ENCODE results near the gene GCH1. TPM values are rescaled to one million over a fixed set of nuclear protein-coding genes. Genes with fewer than 3 reads are reported as not detected.

The GCH1 gene
- polyA plus RNA-seq, 1 donor from 2014 or later: 4.9 TPM

DNA sequence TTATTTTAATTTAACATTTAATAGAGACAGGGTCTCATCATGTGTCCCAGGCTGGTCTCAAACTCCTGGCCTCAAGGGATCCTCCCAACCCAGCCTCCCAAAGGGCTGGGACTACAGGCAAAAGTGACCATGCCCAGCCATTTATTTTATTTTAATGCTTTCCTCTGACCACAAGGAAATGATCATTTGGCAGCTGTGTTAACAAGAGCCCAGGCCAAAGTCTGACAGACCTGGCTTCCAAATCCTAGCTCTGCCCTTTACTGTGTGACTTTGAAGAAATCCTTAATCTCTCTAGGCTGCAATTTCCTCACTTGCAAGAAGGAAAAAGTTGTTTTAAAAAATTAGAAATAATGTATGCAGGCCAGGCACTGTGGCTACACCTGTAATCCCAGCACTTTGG lies 16.7 kb upstream of the GCH1 start:
- Histone ChIP-seq H3K9me3 (ENCODE audit: low read length) (no peaks in the 10 kb centered on the region), H3K27me3 (ENCODE audit: insufficient read depth, low read depth, low read length) (no peaks in the 10 kb centered on the region), H3K4me2 (ENCODE audit: low read length) (no peak overlapping the region), H2AFZ (ENCODE audit: low read depth, low read length) (no peak overlapping the region), H3K79me2 (replicated peaks; ENCODE audit: insufficient read depth, low read length) (no peaks in the 10 kb centered on the region), H4K20me1 (ENCODE audit: insufficient read depth) (no peaks in the 10 kb centered on the region), H3K9me2 (ENCODE audit: insufficient read depth, low read length) (no peaks in the 10 kb centered on the region), H3K4me3 (ENCODE audit: low read length) (no peak overlapping the region), H3K27ac (ENCODE audit: low read length) (no peak overlapping the region), H3F3A (ENCODE audit: insufficient read depth, low read length, poor library complexity, severe bottlenecking) (no peaks in the 10 kb centered on the region), H3K36me3 (ENCODE audit: insufficient read depth, low read length) (no peaks in the 10 kb centered on the region), H3K9ac (ENCODE audit: low read length) (no peak overlapping the region)
- TF ChIP-seq POLR2AphosphoS5 (IDR thresholded peaks at IDR 0.05) (no peak), TAF1 (IDR thresholded peaks at IDR 0.05; ENCODE audit: low read depth) (no peak), RAD21 (conservative IDR thresholded peaks at IDR 0.05) (no peak), EZH2 (IDR thresholded peaks at IDR 0.05; ENCODE audit: borderline replicate concordance, insufficient read depth, low read length, poor library complexity, severe bottlenecking) (no peak), EP300 (conservative IDR thresholded peaks at IDR 0.05; ENCODE audit: poor library complexity, severe bottlenecking) (no peak), SMC3 (conservative IDR thresholded peaks at IDR 0.05; ENCODE audit: poor library complexity) (no peak), MXI1 (conservative IDR thresholded peaks at IDR 0.05; ENCODE audit: poor library complexity, severe bottlenecking) (no peak)
- TF ChIP-seq, protein P1, sequence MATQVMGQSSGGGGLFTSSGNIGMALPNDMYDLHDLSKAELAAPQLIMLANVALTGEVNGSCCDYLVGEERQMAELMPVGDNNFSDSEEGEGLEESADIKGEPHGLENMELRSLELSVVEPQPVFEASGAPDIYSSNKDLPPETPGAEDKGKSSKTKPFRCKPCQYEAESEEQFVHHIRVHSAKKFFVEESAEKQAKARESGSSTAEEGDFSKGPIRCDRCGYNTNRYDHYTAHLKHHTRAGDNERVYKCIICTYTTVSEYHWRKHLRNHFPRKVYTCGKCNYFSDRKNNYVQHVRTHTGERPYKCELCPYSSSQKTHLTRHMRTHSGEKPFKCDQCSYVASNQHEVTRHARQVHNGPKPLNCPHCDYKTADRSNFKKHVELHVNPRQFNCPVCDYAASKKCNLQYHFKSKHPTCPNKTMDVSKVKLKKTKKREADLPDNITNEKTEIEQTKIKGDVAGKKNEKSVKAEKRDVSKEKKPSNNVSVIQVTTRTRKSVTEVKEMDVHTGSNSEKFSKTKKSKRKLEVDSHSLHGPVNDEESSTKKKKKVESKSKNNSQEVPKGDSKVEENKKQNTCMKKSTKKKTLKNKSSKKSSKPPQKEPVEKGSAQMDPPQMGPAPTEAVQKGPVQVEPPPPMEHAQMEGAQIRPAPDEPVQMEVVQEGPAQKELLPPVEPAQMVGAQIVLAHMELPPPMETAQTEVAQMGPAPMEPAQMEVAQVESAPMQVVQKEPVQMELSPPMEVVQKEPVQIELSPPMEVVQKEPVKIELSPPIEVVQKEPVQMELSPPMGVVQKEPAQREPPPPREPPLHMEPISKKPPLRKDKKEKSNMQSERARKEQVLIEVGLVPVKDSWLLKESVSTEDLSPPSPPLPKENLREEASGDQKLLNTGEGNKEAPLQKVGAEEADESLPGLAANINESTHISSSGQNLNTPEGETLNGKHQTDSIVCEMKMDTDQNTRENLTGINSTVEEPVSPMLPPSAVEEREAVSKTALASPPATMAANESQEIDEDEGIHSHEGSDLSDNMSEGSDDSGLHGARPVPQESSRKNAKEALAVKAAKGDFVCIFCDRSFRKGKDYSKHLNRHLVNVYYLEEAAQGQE (IDR thresholded peaks at IDR 0.05; ENCODE audit: borderline replicate concordance): no peak
- TF ChIP-seq, protein P2, sequence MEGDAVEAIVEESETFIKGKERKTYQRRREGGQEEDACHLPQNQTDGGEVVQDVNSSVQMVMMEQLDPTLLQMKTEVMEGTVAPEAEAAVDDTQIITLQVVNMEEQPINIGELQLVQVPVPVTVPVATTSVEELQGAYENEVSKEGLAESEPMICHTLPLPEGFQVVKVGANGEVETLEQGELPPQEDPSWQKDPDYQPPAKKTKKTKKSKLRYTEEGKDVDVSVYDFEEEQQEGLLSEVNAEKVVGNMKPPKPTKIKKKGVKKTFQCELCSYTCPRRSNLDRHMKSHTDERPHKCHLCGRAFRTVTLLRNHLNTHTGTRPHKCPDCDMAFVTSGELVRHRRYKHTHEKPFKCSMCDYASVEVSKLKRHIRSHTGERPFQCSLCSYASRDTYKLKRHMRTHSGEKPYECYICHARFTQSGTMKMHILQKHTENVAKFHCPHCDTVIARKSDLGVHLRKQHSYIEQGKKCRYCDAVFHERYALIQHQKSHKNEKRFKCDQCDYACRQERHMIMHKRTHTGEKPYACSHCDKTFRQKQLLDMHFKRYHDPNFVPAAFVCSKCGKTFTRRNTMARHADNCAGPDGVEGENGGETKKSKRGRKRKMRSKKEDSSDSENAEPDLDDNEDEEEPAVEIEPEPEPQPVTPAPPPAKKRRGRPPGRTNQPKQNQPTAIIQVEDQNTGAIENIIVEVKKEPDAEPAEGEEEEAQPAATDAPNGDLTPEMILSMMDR (IDR thresholded peaks at IDR 0.05; ENCODE audit: poor library complexity, severe bottlenecking): no peak

DNA sequence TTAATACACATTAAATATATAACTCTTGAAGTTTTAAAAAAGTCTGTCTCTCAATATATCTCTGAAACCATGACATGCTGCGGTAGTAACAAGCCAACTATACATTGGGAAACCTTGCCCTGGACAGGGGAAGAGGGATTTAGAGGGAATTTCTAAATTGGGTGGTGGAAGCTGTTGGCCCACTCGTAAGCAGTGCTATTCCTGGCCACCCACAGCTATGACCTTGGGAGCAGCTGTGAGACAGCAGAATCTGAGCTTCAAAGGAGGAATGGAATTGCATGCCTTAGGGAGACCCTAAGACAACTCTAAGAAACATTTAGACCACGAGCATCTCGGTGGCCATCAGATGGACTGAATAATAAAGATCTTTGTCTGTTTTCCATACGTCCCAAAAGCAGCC lies 15.8 kb upstream of the GCH1 start:
- TF ChIP-seq POLR2AphosphoS5 (IDR thresholded peaks at IDR 0.05): no peak
- TF ChIP-seq, protein P1 (IDR thresholded peaks at IDR 0.05; ENCODE audit: borderline replicate concordance): no peak
- TF ChIP-seq EZH2 (IDR thresholded peaks at IDR 0.05; ENCODE audit: borderline replicate concordance, insufficient read depth, low read length, poor library complexity, severe bottlenecking): no peak
- TF ChIP-seq MXI1 (conservative IDR thresholded peaks at IDR 0.05; ENCODE audit: poor library complexity, severe bottlenecking): no peak
- no peak for TF ChIP-seq EP300 (conservative IDR thresholded peaks at IDR 0.05; ENCODE audit: poor library complexity, severe bottlenecking)
- no peak for TF ChIP-seq RAD21 (conservative IDR thresholded peaks at IDR 0.05)
- no peak for TF ChIP-seq SMC3 (conservative IDR thresholded peaks at IDR 0.05; ENCODE audit: poor library complexity)
- TF ChIP-seq, protein P2 (IDR thresholded peaks at IDR 0.05; ENCODE audit: poor library complexity, severe bottlenecking): no peak
- TF ChIP-seq TAF1 (IDR thresholded peaks at IDR 0.05; ENCODE audit: low read depth): no peak
- no peak overlapping the region for H3K9ac ChIP-seq (ENCODE audit: low read length)
- no peaks in the 10 kb centered on the region for H3K36me3 ChIP-seq (ENCODE audit: insufficient read depth, low read length)

More for the DNA sequence above, 15.8 kb upstream of the GCH1 start:
- Histone ChIP-seq H3K27me3 (ENCODE audit: insufficient read depth, low read depth, low read length) (no peaks in the 10 kb centered on the region), H3K4me3 (ENCODE audit: low read length) (no peak overlapping the region), H2AFZ (ENCODE audit: low read depth, low read length) (no peak overlapping the region), H3K4me2 (ENCODE audit: low read length) (no peak overlapping the region), H3K79me2 (replicated peaks; ENCODE audit: insufficient read depth, low read length) (no peaks in the 10 kb centered on the region), H3F3A (ENCODE audit: insufficient read depth, low read length, poor library complexity, severe bottlenecking) (no peaks in the 10 kb centered on the region), H3K9me3 (ENCODE audit: low read length) (no peaks in the 10 kb centered on the region), H4K20me1 (ENCODE audit: insufficient read depth) (no peaks in the 10 kb centered on the region), H3K9me2 (ENCODE audit: insufficient read depth, low read length) (no peaks in the 10 kb centered on the region), H3K27ac (ENCODE audit: low read length) (no peak overlapping the region)

All from neural cell (in vitro differentiated cells).